NCI-H1417 (cell line): ENCODE data around the gene TRAP1.

Experiments
- DNase-seq, 3 experiments: peaks; one replicate each; lab custom pipeline; 2025; lab: John Stamatoyannopoulos, UW

TRAP1 gene

GRCh38 chr16:3713587-3714242 is 3.6 kb downstream of the TRAP1 start:
- no peak for DNase-seq

GRCh38 chr16:3712861-3713372 is 4.4 kb downstream of the TRAP1 start:
- DNase-seq: no peak

- no peak for DNase-seq
Measured at GRCh38 chr16:3706253-3707012, 10.9 kb downstream of the TRAP1 start.

GRCh38 chr16:3702082-3702481 is 15.2 kb downstream of the TRAP1 start:
- no peak for DNase-seq

- no peak for DNase-seq
Measured at GRCh38 chr16:3701531-3701930, 15.8 kb downstream of the TRAP1 start.

- no peak for DNase-seq
Measured at GRCh38 chr16:3698941-3699340, 18.4 kb downstream of the TRAP1 start.

GRCh38 chr16:3696425-3697218 is 20.7 kb downstream of the TRAP1 start:
- no peak for DNase-seq

GRCh38 chr16:3695610-3696369 is 21.5 kb downstream of the TRAP1 start:
- no peak for DNase-seq

- no peak for DNase-seq
Measured at GRCh38 chr16:3694051-3694450, 23.3 kb downstream of the TRAP1 start.

GRCh38 chr16:3691761-3692160 is 25.6 kb downstream of the TRAP1 start:
- no peak for DNase-seq

GRCh38 chr16:3690980-3691720 is 26.2 kb downstream of the TRAP1 start:
- no peak for DNase-seq

- peak; percentile 53 to 76 (median 65) for DNase-seq
Measured at GRCh38 chr16:3690470-3690928, 26.8 kb downstream of the TRAP1 start.

GRCh38 chr16:3689731-3690130 is 27.6 kb downstream of the TRAP1 start:
- DNase-seq: no peak

GRCh38 chr16:3687792-3688191 is 29.5 kb downstream of the TRAP1 start:
- no peak for DNase-seq

- no peak for DNase-seq
Measured at GRCh38 chr16:3687021-3687420, 30.3 kb downstream of the TRAP1 start.

GRCh38 chr16:3681206-3681605 is 36.1 kb downstream of the TRAP1 start:
- DNase-seq: no peak

- no peak for DNase-seq
Measured at GRCh38 chr16:3677994-3678393, 39.3 kb downstream of the TRAP1 start.

GRCh38 chr16:3675601-3676130 is 41.7 kb downstream of the TRAP1 start:
- DNase-seq: no peak

- no peak for DNase-seq
Measured at GRCh38 chr16:3674513-3675295, 42.6 kb downstream of the TRAP1 start.
